Measurements from ENCODE around the gene FGF6. TPM values are rescaled to one million over a fixed set of nuclear protein-coding genes. Genes with fewer than 3 reads are reported as not detected.

FGF6 gene
- total RNA-seq, 1 donor from 2014 or later = not detected

- no peak for TF ChIP-seq CTCF (IDR thresholded peaks at IDR 0.05)
- no peaks in the 10 kb centered on the region for H3K27me3 ChIP-seq
- H3K4me3 ChIP-seq = no peak overlapping the region
- H3K9me3 ChIP-seq = no peaks in the 10 kb centered on the region
- H3K36me3 ChIP-seq = no peaks in the 10 kb centered on the region
- DNase-seq (ENCODE audit: low spot score in 2 of 2) = no peak
- H3K4me1 ChIP-seq = no peaks in the 10 kb centered on the region
- intact Hi-C loops (cut with DNase I) = no loop called here
- H3K27ac ChIP-seq = no peak overlapping the region
Observed at GRCh38 chr12:4450551-4451112, 5.0 kb upstream of the FGF6 start.

GRCh38 chr12:4449851-4450221 is 4.2 kb upstream of the FGF6 start:
- no peak for DNase-seq (ENCODE audit: low spot score in 2 of 2)
- Histone ChIP-seq H3K27me3 (no peaks in the 10 kb centered on the region), H3K36me3 (no peaks in the 10 kb centered on the region), H3K27ac (no peak overlapping the region), H3K4me1 (no peaks in the 10 kb centered on the region), H3K4me3 (no peak overlapping the region), H3K9me3 (no peaks in the 10 kb centered on the region)
- intact Hi-C loops (cut with DNase I) = no loop called here
- no peak for TF ChIP-seq CTCF (IDR thresholded peaks at IDR 0.05)

- no peaks in the 10 kb centered on the region for H3K9me3 ChIP-seq
- no peaks in the 10 kb centered on the region for H3K36me3 ChIP-seq
- no peak for TF ChIP-seq CTCF (IDR thresholded peaks at IDR 0.05)
- no peak overlapping the region for H3K27ac ChIP-seq
- H3K4me3 ChIP-seq = no peak overlapping the region
- H3K27me3 ChIP-seq = no peaks in the 10 kb centered on the region
- no peaks in the 10 kb centered on the region for H3K4me1 ChIP-seq
- DNase-seq (ENCODE audit: low spot score in 2 of 2) = no peak
- intact Hi-C loops (cut with DNase I) = no loop called here
Observed at GRCh38 chr12:4448943-4449850, 3.6 kb upstream of the FGF6 start.

- no peak overlapping the region for H3K27ac ChIP-seq
- no peaks in the 10 kb centered on the region for H3K36me3 ChIP-seq
- H3K4me3 ChIP-seq = no peak overlapping the region
- no peaks in the 10 kb centered on the region for H3K4me1 ChIP-seq
- intact Hi-C loops (cut with DNase I) = no loop called here
- no peak for DNase-seq (ENCODE audit: low spot score in 2 of 2)
- no peak for TF ChIP-seq CTCF (IDR thresholded peaks at IDR 0.05)
- no peaks in the 10 kb centered on the region for H3K27me3 ChIP-seq
- H3K9me3 ChIP-seq = no peaks in the 10 kb centered on the region
Observed at GRCh38 chr12:4448371-4448940, 2.8 kb upstream of the FGF6 start.

GRCh38 chr12:4447151-4447550 is 1.5 kb upstream of the FGF6 start:
- Histone ChIP-seq H3K27ac (no peak overlapping the region), H3K9me3 (no peaks in the 10 kb centered on the region), H3K4me3 (no peak overlapping the region), H3K36me3 (no peaks in the 10 kb centered on the region), H3K4me1 (no peaks in the 10 kb centered on the region), H3K27me3 (no peaks in the 10 kb centered on the region)
- intact Hi-C loops (cut with DNase I) = no loop called here
- no peak for DNase-seq (ENCODE audit: low spot score in 2 of 2)
- no peak for TF ChIP-seq CTCF (IDR thresholded peaks at IDR 0.05)
